IPS-18a (cell line): ENCODE results near the gene ZNF682.
"Not testable (repeated sequence)": the region's sequence is repeated elsewhere in the genome, so short reads cannot be mapped to it uniquely, and the experiment has no call there.

Source experiments
- H3K27ac ChIP-seq: one replicate; pipeline ENCODE4 v1.5.1; 2013; ENCODE audit warnings: low read length
- H3K27me3 ChIP-seq: one replicate; pipeline ENCODE4 v1.6.1; 2013; ENCODE audit warnings: mild to moderate bottlenecking, low read length; ENCODE audit not compliant: control insufficient read depth, insufficient read depth
- H3K36me3 ChIP-seq: one replicate; pipeline ENCODE4 v1.6.1; 2013; ENCODE audit warnings: low read depth, low read length; ENCODE audit not compliant: control insufficient read depth
- H3K4me1 ChIP-seq: one replicate; pipeline ENCODE4 v1.6.1; 2013; ENCODE audit warnings: low read depth, low read length; ENCODE audit not compliant: control insufficient read depth
- H3K4me3 ChIP-seq: one replicate; pipeline ENCODE4 v1.5.1; 2013; ENCODE audit warnings: low read length
- H3K9ac ChIP-seq: one replicate; pipeline ENCODE4 v1.6.1; 2013; ENCODE audit warnings: mild to moderate bottlenecking, low read length, moderate library complexity
- H3K9me3 ChIP-seq: one replicate; pipeline ENCODE4 v1.6.1; 2013; ENCODE audit warnings: low read depth, low read length; ENCODE audit not compliant: control insufficient read depth

The ZNF682 gene

DNA sequence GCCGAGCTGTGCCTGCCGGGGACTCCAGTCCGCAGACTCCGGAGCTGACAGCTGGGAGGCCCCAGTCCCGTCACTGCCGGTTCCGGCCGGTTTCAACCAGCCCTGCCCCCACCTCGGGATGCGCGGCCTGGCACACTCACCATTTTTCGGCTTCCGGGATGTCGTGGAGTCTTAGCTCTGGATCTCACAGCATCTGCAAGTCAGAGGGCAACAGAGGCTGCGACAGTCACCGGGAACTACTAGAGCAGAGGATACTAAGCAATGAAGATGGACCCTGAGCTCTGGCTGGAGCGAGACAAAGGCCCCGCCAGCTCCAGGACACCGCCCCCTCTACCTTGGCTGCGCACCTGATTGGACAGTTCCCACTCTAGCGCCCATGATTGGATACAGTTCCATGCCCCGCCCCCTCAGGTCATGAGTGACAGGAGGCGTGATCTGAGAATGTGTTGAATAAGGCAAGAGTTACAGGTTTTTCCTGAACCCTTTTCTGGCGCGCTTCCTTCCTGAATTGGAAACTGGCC lies at the start of gene ZNF682:
Gene ZNF682, minus strand, starts transcription at position 303 of the 521 bp plus-strand sequence. Its CDS starts 160 bp downstream, at position 143.
- peak within 1 kb of the TSS; percentile 75 for H3K9ac ChIP-seq
- H3K9me3 ChIP-seq = peaks cover 10% of the 10 kb centered on the region
- no peaks in the 10 kb centered on the region for H3K4me1 ChIP-seq
- H3K4me3 ChIP-seq = peak within 1 kb of the TSS; percentile 77
- H3K27ac ChIP-seq = no peak within 1 kb of the TSS
- no peaks in the 10 kb centered on the region for H3K27me3 ChIP-seq
- no peaks in the 10 kb centered on the region for H3K36me3 ChIP-seq

DNA sequence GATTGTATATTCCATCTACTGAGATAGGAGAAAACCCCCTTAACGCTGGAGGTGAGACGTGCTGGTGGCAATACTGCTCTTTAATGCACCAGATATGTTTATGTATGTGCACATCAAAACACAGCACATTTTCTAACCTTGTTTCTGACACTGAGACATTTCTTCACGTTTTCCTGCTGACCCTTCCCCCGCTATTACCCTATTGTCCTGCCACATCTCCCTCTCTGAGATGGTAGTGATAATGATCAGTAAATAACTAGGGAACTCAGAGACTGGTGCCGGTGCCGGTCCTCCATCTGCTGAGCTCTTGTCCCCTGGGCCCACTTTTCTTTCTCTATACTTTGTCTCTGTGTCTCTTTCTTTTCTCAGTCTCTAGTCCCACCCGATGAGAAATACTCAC lies 43.6 kb upstream of the ZNF682 start:
- not testable (repeated sequence) for H3K4me3 ChIP-seq, H3K27ac ChIP-seq, H3K36me3 ChIP-seq, H3K4me1 ChIP-seq, H3K27me3 ChIP-seq, H3K9ac ChIP-seq
- peaks cover 16% of the 10 kb centered on the region for H3K9me3 ChIP-seq

DNA sequence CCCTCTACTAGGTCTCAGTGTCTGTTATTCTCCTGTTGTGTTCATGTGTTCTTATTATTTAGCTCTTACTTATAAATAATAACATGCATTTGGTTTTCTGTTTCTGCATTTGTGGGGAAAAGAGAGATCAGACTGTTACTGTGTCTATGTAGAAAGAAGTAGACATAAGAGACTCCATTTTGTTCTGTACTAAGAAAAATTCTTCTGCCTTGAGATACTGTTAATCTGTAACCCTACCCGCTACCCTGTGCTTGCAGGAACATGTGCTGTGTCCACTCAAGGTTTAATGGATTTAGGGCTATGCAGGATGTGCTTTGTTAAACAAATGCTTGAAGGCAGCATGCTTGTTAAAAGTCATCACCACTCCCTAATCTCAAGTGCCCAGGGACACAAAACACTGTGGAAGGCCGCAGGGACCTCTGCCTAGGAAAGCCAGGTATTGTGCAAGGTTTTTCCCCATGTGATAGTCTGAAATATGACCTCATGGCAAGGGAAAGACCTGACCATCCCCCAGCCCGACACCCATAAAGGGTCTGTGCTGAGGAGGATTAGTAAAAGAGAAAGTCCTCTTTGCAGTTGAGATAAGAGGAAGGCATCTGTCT lies 43.0 kb upstream of the ZNF682 start:
- H3K4me3 ChIP-seq, H3K36me3 ChIP-seq, H3K27me3 ChIP-seq, H3K27ac ChIP-seq, H3K9ac ChIP-seq, H3K4me1 ChIP-seq: not testable (repeated sequence)
- peaks cover 19% of the 10 kb centered on the region for H3K9me3 ChIP-seq

DNA sequence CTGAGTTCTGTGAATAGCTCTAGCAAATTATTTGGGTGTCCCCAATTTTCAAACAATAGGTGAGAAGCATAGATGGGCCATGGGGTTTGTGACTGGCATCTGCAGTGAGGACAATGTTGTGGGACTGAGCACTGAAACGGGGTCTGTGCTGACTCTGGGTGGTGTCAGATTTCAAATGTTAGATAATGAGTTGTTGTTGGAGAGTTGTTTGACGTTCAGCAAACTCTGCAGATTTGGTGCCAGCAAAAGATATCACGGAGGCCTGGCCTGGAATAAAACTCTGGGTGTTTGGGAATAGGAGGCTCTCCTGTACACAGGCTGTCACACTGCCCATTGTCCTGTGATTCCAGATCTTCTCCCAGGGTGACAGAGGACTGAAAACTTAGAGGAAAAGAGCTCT lies 41.4 kb upstream of the ZNF682 start:
- Histone ChIP-seq H3K4me3 (no peak overlapping the region), H3K9me3 (peaks cover 24% of the 10 kb centered on the region), H3K27me3 (no peaks in the 10 kb centered on the region), H3K9ac (no peak overlapping the region), H3K27ac (no peak overlapping the region), H3K4me1 (no peaks in the 10 kb centered on the region), H3K36me3 (no peaks in the 10 kb centered on the region)

DNA sequence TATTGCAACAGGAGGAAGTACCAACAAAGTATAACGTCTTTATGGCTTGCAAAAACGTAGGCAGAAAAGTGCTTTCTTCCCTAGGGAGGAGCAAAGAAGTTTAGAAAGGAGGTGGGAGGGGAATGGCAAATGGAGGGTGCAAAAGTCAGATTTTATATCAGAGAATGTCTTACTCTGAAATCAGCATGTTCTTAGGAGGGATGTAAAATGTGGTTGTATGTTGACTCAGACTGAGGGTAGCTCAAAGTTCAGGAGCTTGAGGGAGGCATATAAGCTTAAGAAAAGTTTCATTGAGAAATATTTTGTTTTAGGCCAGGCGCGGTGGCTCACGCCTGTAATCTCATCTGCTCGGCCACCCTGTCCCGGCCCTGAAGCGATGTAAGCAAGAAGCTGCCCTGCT lies 40.2 kb upstream of the ZNF682 start:
- Histone ChIP-seq H3K9ac (no peak overlapping the region), H3K36me3 (no peaks in the 10 kb centered on the region), H3K27me3 (no peaks in the 10 kb centered on the region), H3K9me3 (peaks cover 34% of the 10 kb centered on the region), H3K4me1 (no peaks in the 10 kb centered on the region), H3K27ac (no peak overlapping the region), H3K4me3 (no peak overlapping the region)

DNA sequence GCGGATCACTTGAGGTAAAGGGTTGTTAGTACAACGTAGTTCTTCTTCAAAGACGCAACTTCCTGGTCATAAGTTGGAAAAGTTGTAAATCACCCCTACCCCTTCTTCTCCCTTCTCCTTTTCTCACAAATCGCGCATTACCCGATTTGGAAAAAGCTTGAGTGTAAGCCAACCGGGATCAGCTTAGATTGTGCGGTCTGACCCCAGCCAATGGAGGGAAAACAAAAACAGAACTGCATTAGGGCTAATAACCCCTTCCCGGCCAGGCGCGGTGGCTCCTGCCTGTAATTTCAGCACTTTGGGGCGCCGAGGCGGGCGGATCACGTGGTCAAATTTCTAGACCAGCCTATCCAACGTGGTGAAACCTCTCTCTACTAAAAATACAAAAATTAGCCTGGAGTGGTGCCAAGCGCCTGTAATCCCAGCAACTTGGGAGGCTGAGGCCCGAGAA lies 39.3 kb upstream of the ZNF682 start:
- Histone ChIP-seq H3K9me3 (peaks cover 32% of the 10 kb centered on the region), H3K4me3 (no peak overlapping the region), H3K27me3 (no peaks in the 10 kb centered on the region), H3K9ac (no peak overlapping the region), H3K27ac (no peak overlapping the region), H3K36me3 (no peaks in the 10 kb centered on the region), H3K4me1 (no peaks in the 10 kb centered on the region)

DNA sequence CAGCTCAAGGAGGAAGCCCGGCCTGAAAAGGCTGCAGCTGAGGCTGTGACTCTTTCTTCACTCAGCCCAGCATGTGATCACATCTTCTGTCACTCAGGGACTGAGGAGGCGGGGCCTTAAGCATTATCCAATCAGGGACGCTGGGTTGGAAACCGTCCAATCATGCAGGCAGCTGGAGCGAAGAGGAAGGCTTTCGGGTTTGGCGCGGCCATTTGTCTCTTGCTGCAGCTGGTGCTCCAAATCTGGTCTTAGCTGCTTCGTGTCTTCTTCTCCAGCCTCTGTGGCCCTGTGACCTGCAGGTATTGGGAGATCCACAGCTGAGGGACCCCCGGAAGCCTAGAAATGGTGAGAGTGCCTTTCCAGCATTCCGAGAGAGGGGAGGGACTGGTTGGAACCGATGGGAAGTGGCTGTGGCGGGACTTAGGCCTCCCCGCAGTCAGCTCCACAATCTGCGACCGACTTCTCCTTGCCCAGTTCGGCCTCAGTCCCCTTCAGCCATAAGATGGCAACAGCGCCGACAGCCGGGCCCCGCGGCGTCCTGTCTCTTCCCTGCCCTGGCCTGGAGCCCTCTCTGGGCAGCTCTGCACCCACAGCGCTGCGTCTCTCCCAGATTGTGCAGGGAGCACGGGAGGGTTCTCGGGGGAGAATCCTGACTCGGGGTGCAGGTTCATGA lies 38.6 kb upstream of the ZNF682 start, which contains the start of gene ZNF90:
Gene ZNF90, plus strand, starts transcription at position 210 of the 673 bp plus-strand sequence. Its CDS starts 133 bp downstream, at position 343.
- H3K27me3 ChIP-seq = no peaks in the 10 kb centered on the region
- no peaks in the 10 kb centered on the region for H3K4me1 ChIP-seq
- H3K9ac ChIP-seq = no peak within 1 kb of the TSS
- no peak within 1 kb of the TSS for H3K27ac ChIP-seq
- no peak within 1 kb of the TSS for H3K4me3 ChIP-seq
- H3K9me3 ChIP-seq = peaks cover 33% of the 10 kb centered on the region
- H3K36me3 ChIP-seq = no peaks in the 10 kb centered on the region

DNA sequence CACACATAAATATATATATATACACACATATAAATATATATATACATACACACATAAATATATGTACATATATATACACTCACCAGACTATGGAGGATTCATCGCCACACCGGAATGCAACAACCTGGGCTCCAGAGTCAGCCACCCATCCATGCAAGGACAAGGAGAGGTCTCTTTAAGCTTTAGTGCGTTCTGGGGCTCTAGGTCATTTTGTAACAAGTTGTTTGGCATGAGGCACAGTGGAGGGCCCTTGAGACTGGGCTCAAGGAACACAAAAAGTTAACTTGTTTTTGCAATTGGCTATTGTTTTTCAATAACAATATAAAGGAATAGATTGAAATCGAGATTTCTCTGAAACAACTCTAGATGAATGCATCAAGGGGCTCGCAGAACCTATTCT lies 33.6 kb upstream of the ZNF682 start:
- no peak overlapping the region for H3K9ac ChIP-seq

DNA sequence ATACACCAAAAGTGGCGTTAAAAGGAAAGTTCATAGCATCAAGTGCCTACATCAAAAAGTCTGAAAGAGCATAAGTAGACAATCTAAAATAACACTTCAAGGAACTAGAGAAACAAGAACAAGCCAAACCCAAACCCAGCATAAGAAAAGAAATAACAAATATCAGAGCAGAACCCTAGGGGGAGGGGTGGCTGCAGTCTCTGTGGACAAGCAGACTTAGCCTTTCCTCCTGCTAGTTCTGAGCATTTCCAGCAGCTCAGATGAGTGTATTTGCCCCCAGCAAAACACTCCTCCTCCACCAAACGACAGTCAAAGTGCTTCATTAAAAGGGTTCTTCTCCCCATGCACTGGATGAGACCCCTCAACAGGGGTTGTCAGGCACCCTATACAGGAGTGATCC lies 31.4 kb upstream of the ZNF682 start:
- H3K27ac ChIP-seq = no peak overlapping the region
- no peaks in the 10 kb centered on the region for H3K36me3 ChIP-seq

More for the DNA sequence above, 33.6 kb upstream of the ZNF682 start:
- Histone ChIP-seq H3K27me3 (no peaks in the 10 kb centered on the region), H3K4me1 (no peaks in the 10 kb centered on the region), H3K27ac (no peak overlapping the region), H3K4me3 (no peak overlapping the region), H3K36me3 (no peaks in the 10 kb centered on the region), H3K9me3 (peaks cover 44% of the 10 kb centered on the region)

DNA sequence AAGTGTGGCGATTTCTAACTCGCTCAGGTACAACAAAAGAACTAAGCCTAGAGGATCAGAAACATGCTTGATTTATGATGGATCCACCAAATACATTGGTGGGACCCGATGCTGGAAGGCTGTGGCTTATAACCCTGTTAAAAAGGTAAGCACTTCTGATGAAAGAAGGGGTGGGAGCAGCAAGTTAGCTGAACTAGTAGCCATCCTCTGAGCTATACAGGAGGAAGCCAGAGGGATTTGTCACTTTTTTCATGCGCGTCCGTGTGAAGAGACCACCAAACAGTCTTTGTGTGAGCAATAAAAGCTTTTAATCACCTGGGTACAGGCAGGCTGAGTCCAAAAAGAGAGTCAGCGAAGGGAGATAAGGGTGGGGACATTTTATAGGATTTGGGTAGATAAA lies 29.3 kb upstream of the ZNF682 start:
- H3K9me3 ChIP-seq = peaks cover 26% of the 10 kb centered on the region
- H3K36me3 ChIP-seq, H3K4me3 ChIP-seq, H3K4me1 ChIP-seq, H3K27me3 ChIP-seq, H3K9ac ChIP-seq, H3K27ac ChIP-seq: not testable (repeated sequence)

More for the DNA sequence above, 31.4 kb upstream of the ZNF682 start:
- no peak overlapping the region for H3K4me3 ChIP-seq
- no peaks in the 10 kb centered on the region for H3K4me1 ChIP-seq
- H3K9me3 ChIP-seq = peaks cover 38% of the 10 kb centered on the region
- no peaks in the 10 kb centered on the region for H3K27me3 ChIP-seq
- no peak overlapping the region for H3K9ac ChIP-seq

DNA sequence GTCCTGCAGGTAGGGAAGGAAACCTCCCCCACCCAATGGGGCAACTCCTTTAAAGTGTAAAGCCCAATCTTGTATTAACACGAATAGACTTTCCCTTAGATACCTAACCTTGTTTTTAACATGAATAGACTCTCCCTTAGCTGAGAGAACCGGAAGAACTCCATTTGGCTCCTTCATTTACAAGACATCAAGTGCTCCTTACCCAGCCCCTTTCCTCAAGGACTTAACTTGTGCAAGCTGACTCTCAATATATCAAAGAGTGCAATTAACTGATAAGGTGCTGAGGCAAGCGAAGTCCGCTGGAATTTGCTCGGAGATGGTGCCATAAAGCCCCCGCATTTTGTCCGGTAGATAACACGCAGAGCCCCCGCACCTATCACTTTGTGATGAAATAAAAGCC lies 28.6 kb upstream of the ZNF682 start:
- no peak overlapping the region for H3K4me3 ChIP-seq
- no peak overlapping the region for H3K9ac ChIP-seq

DNA sequence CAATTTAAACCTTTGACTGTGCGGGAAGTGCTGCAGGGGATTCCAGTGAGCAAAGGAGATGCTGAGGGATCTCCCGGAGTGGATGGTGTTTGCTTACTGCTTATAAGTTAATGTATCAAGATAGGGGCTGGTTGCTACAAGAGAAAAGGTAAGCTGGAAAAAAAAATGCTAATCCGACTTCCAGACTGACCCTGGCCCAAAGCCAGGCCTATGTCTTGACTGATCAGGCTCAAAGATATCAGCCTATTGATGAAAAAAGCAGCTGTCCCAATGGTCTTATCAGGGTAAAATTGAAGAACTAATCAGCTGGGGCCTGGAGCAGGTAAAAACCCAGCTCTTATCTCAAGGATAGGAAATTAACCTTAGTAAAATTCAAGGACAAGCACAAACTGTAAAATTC lies 27.6 kb upstream of the ZNF682 start:
- Histone ChIP-seq H3K27me3 (no peaks in the 10 kb centered on the region), H3K9me3 (peaks cover 26% of the 10 kb centered on the region), H3K4me3 (no peak overlapping the region), H3K27ac (no peak overlapping the region), H3K36me3 (no peaks in the 10 kb centered on the region), H3K4me1 (no peaks in the 10 kb centered on the region), H3K9ac (no peak overlapping the region)

More for the DNA sequence above, 28.6 kb upstream of the ZNF682 start:
- peaks cover 23% of the 10 kb centered on the region for H3K9me3 ChIP-seq
- no peak overlapping the region for H3K27ac ChIP-seq
- H3K36me3 ChIP-seq = no peaks in the 10 kb centered on the region
- H3K4me1 ChIP-seq = no peaks in the 10 kb centered on the region
- no peaks in the 10 kb centered on the region for H3K27me3 ChIP-seq
